SK-N-SH treated with all-trans-retinoic acid at 6 μM for 48 hours (cell line): ENCODE measurements around the gene PALLD.
A peak's percentile ranks its signal among the peaks of the same experiment; 100 is the strongest.

Experiments used
- ATAC-seq: fragments of 200-7000 bp; cut with Tn5 transposase; 3 replicates; pipeline ENCODE4 v1.9.1; 2020; ENCODE audit warnings: mild to moderate bottlenecking, moderate library complexity
- CREB5 ChIP-seq: fragments of 250-450 bp; sonication (Bioruptor Pico); IDR thresholded peaks from 2 replicates; pipeline ENCODE4 v1.5.1; 2020; ENCODE audit warnings: low read depth, mild to moderate bottlenecking, moderate library complexity
- CSDC2 ChIP-seq: fragments of 250-450 bp; sonication (Bioruptor Pico); IDR thresholded peaks from 2 replicates; pipeline ENCODE4 v1.5.0; 2020; ENCODE audit warnings: mild to moderate bottlenecking, moderate library complexity
- ESRRG ChIP-seq: fragments of 250-450 bp; sonication (Bioruptor Pico); IDR thresholded peaks from 2 replicates; pipeline ENCODE4 v1.6.1; 2021; ENCODE audit warnings: mild to moderate bottlenecking
- ISL1 ChIP-seq: fragments of 250-450 bp; sonication (Bioruptor Pico); IDR thresholded peaks from 2 replicates; pipeline ENCODE4 v2.1.2; 2022; ENCODE audit warnings: mild to moderate bottlenecking, moderate library complexity
- OSR1 ChIP-seq: fragments of 250-450 bp; sonication (Bioruptor Pico); IDR thresholded peaks from 2 replicates; pipeline ENCODE4 v1.8.0; 2022; ENCODE audit warnings: moderate library complexity, mild to moderate bottlenecking, inconsistent platforms
- POU6F1 ChIP-seq: fragments of 250-450 bp; sonication (Bioruptor Pico); IDR thresholded peaks from 2 replicates; pipeline ENCODE4 v1.8.0; 2021; ENCODE audit warnings: low read depth, mild to moderate bottlenecking, moderate library complexity, borderline replicate concordance
- PPARA ChIP-seq: fragments of 250-450 bp; sonication (Bioruptor Pico); IDR thresholded peaks from 2 replicates; pipeline ENCODE4 v1.5.0; 2020; ENCODE audit warnings: mild to moderate bottlenecking, borderline replicate concordance
- RARB ChIP-seq: fragments of 250-450 bp; sonication (Bioruptor Pico); IDR thresholded peaks from 2 replicates; pipeline ENCODE4 v1.8.0; 2021; ENCODE audit warnings: mild to moderate bottlenecking, moderate library complexity
- SNAI2 ChIP-seq: fragments of 250-450 bp; sonication (Bioruptor Pico); IDR thresholded peaks from 2 replicates; pipeline ENCODE4 v1.5.0; 2020; ENCODE audit warnings: mild to moderate bottlenecking, moderate library complexity
- TCF4 ChIP-seq: fragments of 250-450 bp; sonication (Bioruptor Pico); IDR thresholded peaks from 2 replicates; pipeline ENCODE4 v1.8.0; 2021; ENCODE audit warnings: mild to moderate bottlenecking, moderate library complexity, borderline replicate concordance
- TOX ChIP-seq: fragments of 250-450 bp; sonication (Bioruptor Pico); IDR thresholded peaks from 2 replicates; pipeline ENCODE4 v1.8.0; 2021; ENCODE audit warnings: mild to moderate bottlenecking, moderate library complexity, borderline replicate concordance
- TSHZ2 ChIP-seq: fragments of 250-450 bp; sonication (Bioruptor Pico); IDR thresholded peaks from 2 replicates; pipeline ENCODE4 v1.5.0; 2020; ENCODE audit warnings: mild to moderate bottlenecking, moderate library complexity
- ZC3H10 ChIP-seq: fragments of 250-450 bp; sonication (Bioruptor Pico); IDR thresholded peaks from 2 replicates; pipeline ENCODE4 v1.5.1; 2021; ENCODE audit warnings: mild to moderate bottlenecking, moderate library complexity
- ZFP3 ChIP-seq: fragments of 250-450 bp; sonication (Bioruptor Pico); IDR thresholded peaks from 2 replicates; pipeline ENCODE4 v1.5.0; 2020; ENCODE audit warnings: mild to moderate bottlenecking, moderate library complexity
- ZFP30 ChIP-seq: fragments of 450-650 bp; formaldehyde crosslinking; IDR thresholded peaks from 2 replicates; pipeline ENCODE4 v1.5.0; 2022; ENCODE audit warnings: mild to moderate bottlenecking, moderate library complexity
- ZNF565 ChIP-seq: fragments of 450-650 bp; formaldehyde crosslinking; conservative IDR thresholded peaks from 2 replicates; pipeline ENCODE4 v1.5.0; 2020; ENCODE audit warnings: low read depth, mild to moderate bottlenecking, moderate library complexity
- ZNF70 ChIP-seq: fragments of 450-650 bp; formaldehyde crosslinking; IDR thresholded peaks from 2 replicates; pipeline ENCODE4 v1.5.0; 2020; ENCODE audit warnings: mild to moderate bottlenecking, moderate library complexity
- ZNF8 ChIP-seq: fragments of 450-650 bp; formaldehyde crosslinking; IDR thresholded peaks from 2 replicates; pipeline ENCODE4 v1.5.0; 2020; ENCODE audit warnings: mild to moderate bottlenecking, moderate library complexity

The PALLD gene

GRCh38 chr4:168759959-168760527, 263.2 kb downstream of the PALLD start (continued):
- TF ChIP-seq ZNF70 (CRISPR knock-in tag) (no peak), ZNF565 (CRISPR knock-in tag) (no peak)
- TF ChIP-seq, all 23 proteins: peak for 0

GRCh38 chr4:168761066-168761465, 264.2 kb downstream of the PALLD start:
- ATAC-seq, result no peak
- TF ChIP-seq TOX (CRISPR knock-in tag), result no peak
- no peak for TF ChIP-seq ISL1 (CRISPR knock-in tag)
- no peak for TF ChIP-seq ZNF70 (CRISPR knock-in tag)
- TF ChIP-seq ZC3H10 (CRISPR knock-in tag), result no peak
- TF ChIP-seq SNAI2 (CRISPR knock-in tag), result no peak
- no peak for TF ChIP-seq PPARA
- TF ChIP-seq RARB, result no peak
- no peak for TF ChIP-seq ZFP30 (CRISPR knock-in tag)
- no peak for TF ChIP-seq TCF4 (CRISPR knock-in tag)
- no peak for TF ChIP-seq ZFP3 (CRISPR knock-in tag)
- no peak for TF ChIP-seq CSDC2
- no peak for TF ChIP-seq ZNF8 (CRISPR knock-in tag)
- TF ChIP-seq ESRRG, result no peak

- ATAC-seq, result no peak
- no peak for TF ChIP-seq ZFP30 (CRISPR knock-in tag)
- no peak for TF ChIP-seq ZC3H10 (CRISPR knock-in tag)
- TF ChIP-seq ZNF8 (CRISPR knock-in tag), result no peak
- TF ChIP-seq TSHZ2, result no peak
- TF ChIP-seq CSDC2, result no peak
- TF ChIP-seq POU6F1 (CRISPR knock-in tag), result no peak
- TF ChIP-seq SNAI2 (CRISPR knock-in tag), result no peak
- no peak for TF ChIP-seq CREB5 (CRISPR knock-in tag)
- no peak for TF ChIP-seq ISL1 (CRISPR knock-in tag)
- no peak for TF ChIP-seq TCF4 (CRISPR knock-in tag)
- TF ChIP-seq ZNF565 (CRISPR knock-in tag), result no peak
- TF ChIP-seq, all 23 proteins: peak for 0
These were observed 268.5 kb downstream of the PALLD start for GRCh38 chr4:168765322-168765721.

- ATAC-seq, result peak; percentile 45
- TF ChIP-seq POU6F1 (CRISPR knock-in tag), result no peak
- 0 out of 2 replicates have a peak, but pooled peaks have one; percentile 20 for TF ChIP-seq ISL1 (CRISPR knock-in tag)
- TF ChIP-seq ZC3H10 (CRISPR knock-in tag), result no peak
- TF ChIP-seq OSR1 (CRISPR knock-in tag), result no peak
- no peak for TF ChIP-seq ZNF565 (CRISPR knock-in tag)
These were observed 268.9 kb downstream of the PALLD start for GRCh38 chr4:168765726-168766125.
